ENCODE results near the gene CHRNA9. TPM values are rescaled to one million over a fixed set of nuclear protein-coding genes. Genes with fewer than 3 reads are reported as not detected.

Gene CHRNA9
- total RNA-seq, 1 donor from 2014 or later = not detected

DNA sequence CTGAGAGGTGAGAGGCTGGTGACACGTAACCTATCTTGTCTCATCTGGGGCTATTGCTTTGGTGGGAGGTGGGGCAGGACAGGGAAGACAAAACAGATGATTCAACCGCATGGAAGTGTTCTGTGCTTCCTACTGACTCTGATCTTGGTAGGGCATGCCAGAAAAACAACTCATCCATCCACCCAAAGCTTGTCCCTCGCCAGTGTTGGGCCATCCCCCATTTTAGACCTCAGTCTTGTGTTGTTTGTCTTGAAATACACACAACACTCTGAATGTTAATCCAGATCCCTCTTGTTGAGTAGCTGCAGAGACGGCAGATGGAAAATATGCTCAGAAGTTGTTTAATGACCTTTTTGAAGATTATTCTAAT lies 377 bp downstream of the CHRNA9 start:
- DNase-seq (ENCODE audit: low spot score) = no peak
- TF ChIP-seq, protein P1, sequence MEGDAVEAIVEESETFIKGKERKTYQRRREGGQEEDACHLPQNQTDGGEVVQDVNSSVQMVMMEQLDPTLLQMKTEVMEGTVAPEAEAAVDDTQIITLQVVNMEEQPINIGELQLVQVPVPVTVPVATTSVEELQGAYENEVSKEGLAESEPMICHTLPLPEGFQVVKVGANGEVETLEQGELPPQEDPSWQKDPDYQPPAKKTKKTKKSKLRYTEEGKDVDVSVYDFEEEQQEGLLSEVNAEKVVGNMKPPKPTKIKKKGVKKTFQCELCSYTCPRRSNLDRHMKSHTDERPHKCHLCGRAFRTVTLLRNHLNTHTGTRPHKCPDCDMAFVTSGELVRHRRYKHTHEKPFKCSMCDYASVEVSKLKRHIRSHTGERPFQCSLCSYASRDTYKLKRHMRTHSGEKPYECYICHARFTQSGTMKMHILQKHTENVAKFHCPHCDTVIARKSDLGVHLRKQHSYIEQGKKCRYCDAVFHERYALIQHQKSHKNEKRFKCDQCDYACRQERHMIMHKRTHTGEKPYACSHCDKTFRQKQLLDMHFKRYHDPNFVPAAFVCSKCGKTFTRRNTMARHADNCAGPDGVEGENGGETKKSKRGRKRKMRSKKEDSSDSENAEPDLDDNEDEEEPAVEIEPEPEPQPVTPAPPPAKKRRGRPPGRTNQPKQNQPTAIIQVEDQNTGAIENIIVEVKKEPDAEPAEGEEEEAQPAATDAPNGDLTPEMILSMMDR (IDR thresholded peaks at IDR 0.05; ENCODE audit: unreplicated experiment) = no peak
- Mint-ChIP-seq H3K27ac (ENCODE audit: unreplicated experiment) (no peak overlapping the region), H3K4me3 (ENCODE audit: unreplicated experiment) (no peak overlapping the region), H3K27me3 (ENCODE audit: unreplicated experiment) (peaks cover 2% of the 10 kb centered on the region), H3K9me3 (ENCODE audit: unreplicated experiment) (no peaks in the 10 kb centered on the region), H3K36me3 (ENCODE audit: low read depth, unreplicated experiment) (no peaks in the 10 kb centered on the region), H3K4me1 (ENCODE audit: unreplicated experiment) (no peaks in the 10 kb centered on the region)

DNA sequence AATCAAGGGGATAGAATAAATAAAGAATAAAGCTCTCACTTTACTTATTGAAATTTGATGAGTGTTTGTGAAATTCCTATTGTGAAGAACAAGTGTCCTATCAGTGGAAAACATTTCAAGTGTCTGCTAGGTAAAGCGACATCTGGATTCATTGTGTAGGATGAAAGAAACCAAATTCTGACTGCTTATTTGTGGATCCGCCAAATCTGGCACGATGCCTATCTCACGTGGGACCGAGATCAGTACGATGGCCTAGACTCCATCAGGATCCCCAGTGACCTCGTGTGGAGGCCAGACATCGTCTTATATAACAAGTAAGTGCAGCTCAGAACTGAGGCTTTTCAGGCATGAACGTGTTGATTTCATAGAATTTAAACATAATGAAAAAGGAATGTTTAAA lies 1.9 kb downstream of the CHRNA9 start:
- TF ChIP-seq, protein P1 (IDR thresholded peaks at IDR 0.05; ENCODE audit: unreplicated experiment) = no peak
- no peaks in the 10 kb centered on the region for H3K4me1 Mint-ChIP-seq (ENCODE audit: unreplicated experiment)
- DNase-seq (ENCODE audit: low spot score) = no peak
- H3K27ac Mint-ChIP-seq (ENCODE audit: unreplicated experiment) = no peak overlapping the region
- H3K4me3 Mint-ChIP-seq (ENCODE audit: unreplicated experiment) = no peak overlapping the region
- no peaks in the 10 kb centered on the region for H3K36me3 Mint-ChIP-seq (ENCODE audit: low read depth, unreplicated experiment)
- H3K27me3 Mint-ChIP-seq (ENCODE audit: unreplicated experiment) = no peaks in the 10 kb centered on the region
- no peaks in the 10 kb centered on the region for H3K9me3 Mint-ChIP-seq (ENCODE audit: unreplicated experiment)

DNA sequence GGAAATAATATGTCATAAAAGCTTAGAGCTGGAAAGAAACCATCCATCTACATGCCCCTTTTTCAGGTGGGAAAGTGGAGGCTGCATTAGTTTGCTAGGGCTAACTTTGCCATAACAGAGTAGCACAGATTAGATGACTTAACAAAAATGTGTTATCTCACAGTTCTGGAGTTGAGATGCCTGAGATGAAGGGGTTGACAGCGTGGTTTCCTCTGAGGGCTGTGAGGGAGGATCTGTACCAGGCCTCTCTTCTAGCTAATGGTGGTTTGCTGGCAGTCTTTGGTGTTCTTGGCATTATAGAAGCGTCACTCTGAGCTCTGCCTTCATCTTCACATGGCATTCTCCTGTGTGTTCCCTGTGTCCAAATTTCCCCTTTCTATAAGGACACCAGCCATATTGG lies 2.4 kb downstream of the CHRNA9 start:
- no peak for DNase-seq (ENCODE audit: low spot score)
- no peaks in the 10 kb centered on the region for H3K27me3 Mint-ChIP-seq (ENCODE audit: unreplicated experiment)
- peaks cover 4% of the 10 kb centered on the region for H3K4me1 Mint-ChIP-seq (ENCODE audit: unreplicated experiment)
- no peak overlapping the region for H3K4me3 Mint-ChIP-seq (ENCODE audit: unreplicated experiment)
- TF ChIP-seq, protein P1 (IDR thresholded peaks at IDR 0.05; ENCODE audit: unreplicated experiment) = no peak
- no peaks in the 10 kb centered on the region for H3K9me3 Mint-ChIP-seq (ENCODE audit: unreplicated experiment)
- no peaks in the 10 kb centered on the region for H3K36me3 Mint-ChIP-seq (ENCODE audit: low read depth, unreplicated experiment)
- no peak overlapping the region for H3K27ac Mint-ChIP-seq (ENCODE audit: unreplicated experiment)

DNA sequence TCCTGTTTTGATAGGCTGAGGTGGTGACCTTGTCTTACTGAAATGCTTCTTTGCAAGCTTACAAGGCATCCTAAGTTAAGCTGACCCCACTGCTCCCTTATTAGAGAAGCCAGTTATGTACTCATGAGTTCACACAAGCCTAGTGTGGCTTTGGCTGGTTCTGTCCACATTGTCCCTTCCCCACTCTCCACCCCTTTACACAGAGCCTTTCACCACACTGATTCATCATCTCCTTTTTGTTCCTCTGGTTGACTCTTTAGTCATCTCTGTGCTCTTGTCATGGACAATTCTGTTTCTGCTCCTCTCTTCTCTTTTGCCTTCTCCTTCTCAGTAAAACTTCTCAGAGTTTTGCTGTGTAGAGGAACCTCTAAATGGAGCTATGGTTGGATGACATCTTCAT lies 4.9 kb downstream of the CHRNA9 start:
- Mint-ChIP-seq H3K4me1 (ENCODE audit: unreplicated experiment) (peaks cover 7% of the 10 kb centered on the region), H3K4me3 (ENCODE audit: unreplicated experiment) (no peak overlapping the region), H3K9me3 (ENCODE audit: unreplicated experiment) (no peaks in the 10 kb centered on the region), H3K27ac (ENCODE audit: unreplicated experiment) (no peak overlapping the region), H3K27me3 (ENCODE audit: unreplicated experiment) (no peaks in the 10 kb centered on the region), H3K36me3 (ENCODE audit: low read depth, unreplicated experiment) (no peaks in the 10 kb centered on the region)
- TF ChIP-seq, protein P1 (IDR thresholded peaks at IDR 0.05; ENCODE audit: unreplicated experiment) = no peak
- no peak for DNase-seq (ENCODE audit: low spot score)

DNA sequence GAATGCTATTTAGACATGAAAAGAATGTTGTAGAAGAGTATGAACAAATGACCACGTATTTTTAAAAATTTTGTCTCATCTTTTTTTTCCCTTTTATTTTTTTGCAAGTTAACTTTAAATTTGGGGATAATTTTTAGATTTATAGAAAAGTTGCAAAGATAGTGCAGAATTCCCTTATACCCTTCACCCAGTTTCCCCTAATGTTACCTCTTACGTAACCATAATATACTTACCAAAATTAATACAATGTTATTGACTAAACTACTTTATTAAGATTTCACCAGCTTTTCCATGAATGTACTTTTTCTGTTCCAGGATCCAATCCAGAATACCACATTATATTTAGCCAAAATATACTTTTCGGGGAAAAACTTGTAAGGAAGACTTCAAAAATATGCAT lies 12.3 kb downstream of the CHRNA9 start:
- H3K4me3 Mint-ChIP-seq (ENCODE audit: unreplicated experiment) = no peak overlapping the region
- no peaks in the 10 kb centered on the region for H3K9me3 Mint-ChIP-seq (ENCODE audit: unreplicated experiment)
- DNase-seq (ENCODE audit: low spot score) = no peak

More for the DNA sequence above, 12.3 kb downstream of the CHRNA9 start:
- peaks cover 3% of the 10 kb centered on the region for H3K36me3 Mint-ChIP-seq (ENCODE audit: low read depth, unreplicated experiment)
- H3K27me3 Mint-ChIP-seq (ENCODE audit: unreplicated experiment) = no peaks in the 10 kb centered on the region
- H3K4me1 Mint-ChIP-seq (ENCODE audit: unreplicated experiment) = peaks cover 3% of the 10 kb centered on the region
- TF ChIP-seq, protein P1 (IDR thresholded peaks at IDR 0.05; ENCODE audit: unreplicated experiment) = no peak
- H3K27ac Mint-ChIP-seq (ENCODE audit: unreplicated experiment) = no peak overlapping the region
